Fibroblast of skin of scalp (primary cell): ENCODE measurements around the gene CMKLR1.
A peak's percentile ranks its signal among the peaks of the same experiment; 100 is the strongest.

Experiments used
- DNase-seq: peaks from one replicate; pipeline ENCODE4 v3.0.0-alpha.2; 2013

CMKLR1 gene

GRCh38 chr12:108360487-108360886, 21.4 kb upstream of the CMKLR1 start:
- DNase-seq: peak; percentile 89

- DNase-seq: no peak
These were observed 20.9 kb upstream of the CMKLR1 start for GRCh38 chr12:108360057-108360456.

- no peak for DNase-seq
These were observed 19.5 kb upstream of the CMKLR1 start for GRCh38 chr12:108358580-108358965.

- no peak for DNase-seq
These were observed 18.9 kb upstream of the CMKLR1 start for GRCh38 chr12:108357834-108358579.

- DNase-seq: no peak
These were observed 18.0 kb upstream of the CMKLR1 start for GRCh38 chr12:108356835-108357806.

- no peak for DNase-seq
These were observed 16.0 kb upstream of the CMKLR1 start for GRCh38 chr12:108355069-108355468.

- no peak for DNase-seq
These were observed 13.5 kb upstream of the CMKLR1 start for GRCh38 chr12:108352591-108352990.

GRCh38 chr12:108350511-108350910, 11.4 kb upstream of the CMKLR1 start:
- DNase-seq: no peak

- DNase-seq: peak; percentile 43
These were observed 10.2 kb upstream of the CMKLR1 start for GRCh38 chr12:108349278-108349688.

- no peak for DNase-seq
These were observed 9.7 kb upstream of the CMKLR1 start for GRCh38 chr12:108348842-108349241.

- DNase-seq: no peak
These were observed 7.9 kb upstream of the CMKLR1 start for GRCh38 chr12:108346727-108347710.

GRCh38 chr12:108345716-108346633, 6.9 kb upstream of the CMKLR1 start:
- no peak for DNase-seq

GRCh38 chr12:108342985-108343384, 3.9 kb upstream of the CMKLR1 start:
- no peak for DNase-seq

GRCh38 chr12:108341854-108342847, 3.0 kb upstream of the CMKLR1 start:
- no peak for DNase-seq

GRCh38 chr12:108341356-108341755, 2.2 kb upstream of the CMKLR1 start:
- DNase-seq: no peak

GRCh38 chr12:108340037-108340436, 926 bp upstream of the CMKLR1 start:
- no peak for DNase-seq

GRCh38 chr12:108337235-108338223, 1.6 kb downstream of the CMKLR1 start:
- DNase-seq: peak; percentile 27

- no peak for DNase-seq
These were observed 3.6 kb downstream of the CMKLR1 start for GRCh38 chr12:108335349-108336119.
